PFSK-1 (cell line): ENCODE data around the gene FCHO1.

Experiments used
- POLR2AphosphoS5 ChIP-seq: IDR thresholded peaks from 2 replicates; pipeline ENCODE4 v1.6.1; 2012; ENCODE audit warnings: low read depth, mild to moderate bottlenecking, control low read depth, low read length, moderate library complexity
- REST ChIP-seq, 2 experiments: IDR thresholded peaks; 2 replicates each; pipeline versions ENCODE4 v1.6.1 to v1.8.0; 2011 to 2012; ENCODE audit warnings: low read depth in 2 of 2, low read length in 2 of 2, control low read depth in 1 of 2, inconsistent platforms in 1 of 2, mild to moderate bottlenecking in 1 of 2, moderate library complexity in 1 of 2; ENCODE audit not compliant: insufficient read depth in 1 of 2
- TAF1 ChIP-seq: IDR thresholded peaks from 2 replicates; pipeline ENCODE4 v1.6.1; 2012; ENCODE audit warnings: low read length, control low read depth, borderline replicate concordance; ENCODE audit not compliant: insufficient read depth

- TF ChIP-seq TAF1 (no peak), POLR2AphosphoS5 (no peak), REST (IDR thresholded peaks at IDR 0.05; ENCODE audit: insufficient read depth in 1 of 2, low read depth in 2 of 2, low read length in 2 of 2) (no peak)
These were observed 46.3 kb downstream of the FCHO1 start for GRCh38 chr19:17797424-17798201.
